ENCODE data around the gene MRPS6. TPM values are rescaled to one million over a fixed set of nuclear protein-coding genes. Genes with fewer than 3 reads are reported as not detected.

MRPS6 gene
- total RNA-seq, 1 donor from 2014 or later = 18.8 TPM

- H3K4me3 ChIP-seq (ENCODE audit: low read length in 3 of 3) = no peak overlapping the region
These were observed 40.5 kb downstream of the MRPS6 start for GRCh38 chr21:34113842-34114241.

GRCh38 chr21:34115160-34115559 lies 41.8 kb downstream of the MRPS6 start:
- Histone ChIP-seq H3K27ac (ENCODE audit: low read depth, low read length) (no peak overlapping the region), H3K27me3 (ENCODE audit: control insufficient read depth in 3 of 3, insufficient read depth in 3 of 3, low read length in 3 of 3) (no peaks in the 10 kb centered on the region), H3K9me3 (ENCODE audit: control insufficient read depth in 3 of 3, low read length in 3 of 3) (no peaks in the 10 kb centered on the region), H3K4me1 (ENCODE audit: control insufficient read depth in 3 of 3, insufficient read depth in 3 of 3, low read length in 3 of 3) (peaks cover 0 to 10% (median 10%) of the 10 kb centered on the region in 3 donors), H3K36me3 (ENCODE audit: control insufficient read depth in 3 of 3, insufficient read depth in 3 of 3, low read length in 3 of 3) (no peaks in the 10 kb centered on the region), H3K4me3 (ENCODE audit: low read length in 3 of 3) (no peak overlapping the region), H3K9ac (ENCODE audit: low read depth in 1 of 3, low read length in 3 of 3) (no peak overlapping the region)

More at GRCh38 chr21:34113842-34114241, 40.5 kb downstream of the MRPS6 start:
- Histone ChIP-seq H3K9me3 (ENCODE audit: control insufficient read depth in 3 of 3, low read length in 3 of 3) (no peaks in the 10 kb centered on the region), H3K27me3 (ENCODE audit: control insufficient read depth in 3 of 3, insufficient read depth in 3 of 3, low read length in 3 of 3) (no peaks in the 10 kb centered on the region), H3K27ac (ENCODE audit: low read depth, low read length) (no peak overlapping the region), H3K4me1 (ENCODE audit: control insufficient read depth in 3 of 3, insufficient read depth in 3 of 3, low read length in 3 of 3) (peaks cover 0 to 10% (median 10%) of the 10 kb centered on the region in 3 donors), H3K36me3 (ENCODE audit: control insufficient read depth in 3 of 3, insufficient read depth in 3 of 3, low read length in 3 of 3) (no peaks in the 10 kb centered on the region), H3K9ac (ENCODE audit: low read depth in 1 of 3, low read length in 3 of 3) (no peak overlapping the region)

- Histone ChIP-seq H3K9me3 (ENCODE audit: control insufficient read depth in 3 of 3, low read length in 3 of 3) (no peaks in the 10 kb centered on the region), H3K27me3 (ENCODE audit: control insufficient read depth in 3 of 3, insufficient read depth in 3 of 3, low read length in 3 of 3) (no peaks in the 10 kb centered on the region), H3K9ac (ENCODE audit: low read depth in 1 of 3, low read length in 3 of 3) (no peak overlapping the region), H3K27ac (ENCODE audit: low read depth, low read length) (no peak overlapping the region), H3K36me3 (ENCODE audit: control insufficient read depth in 3 of 3, insufficient read depth in 3 of 3, low read length in 3 of 3) (no peaks in the 10 kb centered on the region), H3K4me3 (ENCODE audit: low read length in 3 of 3) (no peak overlapping the region), H3K4me1 (ENCODE audit: control insufficient read depth in 3 of 3, insufficient read depth in 3 of 3, low read length in 3 of 3) (peaks cover 0 to 15% (median 10%) of the 10 kb centered on the region in 3 donors)
These were observed 43.2 kb downstream of the MRPS6 start for GRCh38 chr21:34116569-34116968.

DNA sequence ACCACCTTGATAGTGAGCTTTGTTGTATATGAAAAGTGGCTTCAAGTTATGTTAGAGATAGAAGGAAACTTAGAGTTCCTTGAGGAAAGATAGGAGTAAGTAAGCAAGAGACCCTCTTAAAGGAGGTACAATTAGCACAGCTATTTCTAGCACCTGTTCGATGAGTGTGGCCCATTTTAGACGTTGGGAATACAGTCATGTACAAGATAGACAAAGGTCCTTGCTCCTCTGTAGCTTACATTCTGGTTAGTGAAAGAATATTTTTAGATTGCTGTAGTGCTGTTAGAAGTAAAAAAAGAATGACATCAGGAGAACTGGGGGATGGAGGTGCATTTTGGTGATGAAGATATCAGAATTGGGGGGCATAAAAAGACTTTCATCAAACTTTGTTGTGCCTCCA lies 47.5 kb downstream of the MRPS6 start:
- no peaks in the 10 kb centered on the region for H3K27me3 ChIP-seq (ENCODE audit: control insufficient read depth in 3 of 3, insufficient read depth in 3 of 3, low read length in 3 of 3)
- peaks cover 0 to 8% (median 5%) of the 10 kb centered on the region in 3 donors for H3K36me3 ChIP-seq (ENCODE audit: control insufficient read depth in 3 of 3, insufficient read depth in 3 of 3, low read length in 3 of 3)
- H3K4me3 ChIP-seq (ENCODE audit: low read length in 3 of 3) = no peak overlapping the region
- peaks cover 5 to 20% (median 10%) of the 10 kb centered on the region in 3 donors for H3K4me1 ChIP-seq (ENCODE audit: control insufficient read depth in 3 of 3, insufficient read depth in 3 of 3, low read length in 3 of 3)
- no peak overlapping the region for H3K9ac ChIP-seq (ENCODE audit: low read depth in 1 of 3, low read length in 3 of 3)
- no peaks in the 10 kb centered on the region for H3K9me3 ChIP-seq (ENCODE audit: control insufficient read depth in 3 of 3, low read length in 3 of 3)
- no peak overlapping the region for H3K27ac ChIP-seq (ENCODE audit: low read depth, low read length)

DNA sequence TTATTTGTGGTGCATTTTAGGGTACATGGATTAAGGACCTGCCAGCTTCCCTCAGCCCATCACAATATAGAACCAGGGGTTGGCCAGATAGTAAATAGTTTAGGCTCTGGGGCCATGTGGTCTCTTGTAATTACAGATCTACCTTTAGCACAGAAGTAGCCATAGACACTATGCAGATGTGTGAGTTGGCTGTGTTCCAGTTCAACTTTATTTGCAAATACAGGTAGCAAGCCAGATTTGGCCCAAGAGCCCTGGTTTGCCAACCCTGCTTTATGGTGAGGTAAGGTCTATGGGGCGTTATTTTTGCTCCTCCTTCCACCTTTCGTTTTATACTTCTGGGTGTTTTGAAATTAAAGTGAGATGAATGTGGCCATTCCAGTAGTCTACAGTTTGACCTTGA lies 48.7 kb downstream of the MRPS6 start:
- no peak overlapping the region for H3K4me3 ChIP-seq (ENCODE audit: low read length in 3 of 3)
- peaks cover 0 to 15% (median 9%) of the 10 kb centered on the region in 3 donors for H3K36me3 ChIP-seq (ENCODE audit: control insufficient read depth in 3 of 3, insufficient read depth in 3 of 3, low read length in 3 of 3)
- H3K27ac ChIP-seq (ENCODE audit: low read depth, low read length) = no peak overlapping the region
- no peak overlapping the region for H3K9ac ChIP-seq (ENCODE audit: low read depth in 1 of 3, low read length in 3 of 3)
- H3K4me1 ChIP-seq (ENCODE audit: control insufficient read depth in 3 of 3, insufficient read depth in 3 of 3, low read length in 3 of 3) = peaks cover 10 to 32% (median 13%) of the 10 kb centered on the region in 3 donors
- H3K9me3 ChIP-seq (ENCODE audit: control insufficient read depth in 3 of 3, low read length in 3 of 3) = no peaks in the 10 kb centered on the region
- no peaks in the 10 kb centered on the region for H3K27me3 ChIP-seq (ENCODE audit: control insufficient read depth in 3 of 3, insufficient read depth in 3 of 3, low read length in 3 of 3)

DNA sequence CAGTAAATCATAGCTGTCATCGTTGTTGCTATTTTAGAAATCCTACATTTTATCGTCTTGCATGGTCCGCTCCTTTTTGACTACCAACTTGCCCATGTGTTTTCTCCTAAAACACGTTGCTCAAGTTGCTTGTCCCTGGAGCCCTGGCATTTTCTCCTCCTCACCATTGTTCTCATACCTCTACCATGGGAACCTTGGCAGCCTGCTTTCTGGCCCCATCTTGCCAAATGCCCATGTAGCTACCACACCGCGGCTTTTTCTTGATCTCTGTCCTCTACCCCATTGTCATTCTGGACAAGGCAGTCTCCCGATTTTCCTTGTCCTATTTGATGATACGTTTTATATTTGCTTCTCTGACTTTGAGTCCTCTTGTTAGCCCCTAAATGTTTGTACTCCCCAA lies 50.2 kb downstream of the MRPS6 start:
- Histone ChIP-seq H3K4me3 (ENCODE audit: low read length in 3 of 3) (no peak overlapping the region), H3K36me3 (ENCODE audit: control insufficient read depth in 3 of 3, insufficient read depth in 3 of 3, low read length in 3 of 3) (peaks cover 0 to 15% (median 9%) of the 10 kb centered on the region in 3 donors), H3K27ac (ENCODE audit: low read depth, low read length) (no peak overlapping the region), H3K9ac (ENCODE audit: low read depth in 1 of 3, low read length in 3 of 3) (no peak overlapping the region), H3K4me1 (ENCODE audit: control insufficient read depth in 3 of 3, insufficient read depth in 3 of 3, low read length in 3 of 3) (peaks cover 24 to 47% (median 27%) of the 10 kb centered on the region in 3 donors), H3K9me3 (ENCODE audit: control insufficient read depth in 3 of 3, low read length in 3 of 3) (no peaks in the 10 kb centered on the region), H3K27me3 (ENCODE audit: control insufficient read depth in 3 of 3, insufficient read depth in 3 of 3, low read length in 3 of 3) (no peaks in the 10 kb centered on the region)

GRCh38 chr21:34126269-34126668 lies 52.9 kb downstream of the MRPS6 start:
- Histone ChIP-seq H3K9ac (ENCODE audit: low read depth in 1 of 3, low read length in 3 of 3) (no peak overlapping the region), H3K9me3 (ENCODE audit: control insufficient read depth in 3 of 3, low read length in 3 of 3) (no peaks in the 10 kb centered on the region), H3K27ac (ENCODE audit: low read depth, low read length) (no peak overlapping the region), H3K4me1 (ENCODE audit: control insufficient read depth in 3 of 3, insufficient read depth in 3 of 3, low read length in 3 of 3) (peaks cover 48 to 67% (median 52%) of the 10 kb centered on the region in 3 donors), H3K36me3 (ENCODE audit: control insufficient read depth in 3 of 3, insufficient read depth in 3 of 3, low read length in 3 of 3) (peaks cover 0 to 15% (median 9%) of the 10 kb centered on the region in 3 donors), H3K4me3 (ENCODE audit: low read length in 3 of 3) (no peak overlapping the region), H3K27me3 (ENCODE audit: control insufficient read depth in 3 of 3, insufficient read depth in 3 of 3, low read length in 3 of 3) (no peaks in the 10 kb centered on the region)

DNA sequence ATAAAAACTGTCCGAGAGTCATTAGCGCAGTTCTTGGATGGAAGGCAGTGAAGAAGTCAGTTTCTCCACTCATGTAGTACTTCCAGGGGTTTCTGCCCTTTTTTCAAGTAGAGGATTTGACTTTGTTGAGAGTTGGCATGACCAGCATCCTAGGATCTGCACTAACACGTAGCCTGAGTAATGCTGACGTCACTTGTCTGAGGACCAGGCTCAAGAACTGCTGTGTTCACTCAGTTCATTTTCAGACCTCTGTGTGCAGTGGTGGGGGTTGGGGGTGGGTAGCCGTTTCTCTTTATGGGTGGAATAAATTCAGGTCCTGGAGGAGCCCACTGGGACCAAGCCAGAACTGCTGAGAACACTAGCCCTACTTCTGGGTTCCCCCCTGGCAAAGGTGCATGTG lies 53.3 kb downstream of the MRPS6 start:
- H3K9ac ChIP-seq (ENCODE audit: low read depth in 1 of 3, low read length in 3 of 3) = no peak overlapping the region
- no peak overlapping the region for H3K4me3 ChIP-seq (ENCODE audit: low read length in 3 of 3)
- H3K4me1 ChIP-seq (ENCODE audit: control insufficient read depth in 3 of 3, insufficient read depth in 3 of 3, low read length in 3 of 3) = peaks cover 53 to 72% (median 56%) of the 10 kb centered on the region in 3 donors

GRCh38 chr21:34128124-34128523 lies 54.7 kb downstream of the MRPS6 start:
- H3K27ac ChIP-seq (ENCODE audit: low read depth, low read length) = peak overlapping the region; percentile 82

More for the DNA sequence above, 53.3 kb downstream of the MRPS6 start:
- Histone ChIP-seq H3K27ac (ENCODE audit: low read depth, low read length) (no peak overlapping the region), H3K9me3 (ENCODE audit: control insufficient read depth in 3 of 3, low read length in 3 of 3) (no peaks in the 10 kb centered on the region), H3K27me3 (ENCODE audit: control insufficient read depth in 3 of 3, insufficient read depth in 3 of 3, low read length in 3 of 3) (no peaks in the 10 kb centered on the region), H3K36me3 (ENCODE audit: control insufficient read depth in 3 of 3, insufficient read depth in 3 of 3, low read length in 3 of 3) (peaks cover 0 to 15% (median 9%) of the 10 kb centered on the region in 3 donors)

DNA sequence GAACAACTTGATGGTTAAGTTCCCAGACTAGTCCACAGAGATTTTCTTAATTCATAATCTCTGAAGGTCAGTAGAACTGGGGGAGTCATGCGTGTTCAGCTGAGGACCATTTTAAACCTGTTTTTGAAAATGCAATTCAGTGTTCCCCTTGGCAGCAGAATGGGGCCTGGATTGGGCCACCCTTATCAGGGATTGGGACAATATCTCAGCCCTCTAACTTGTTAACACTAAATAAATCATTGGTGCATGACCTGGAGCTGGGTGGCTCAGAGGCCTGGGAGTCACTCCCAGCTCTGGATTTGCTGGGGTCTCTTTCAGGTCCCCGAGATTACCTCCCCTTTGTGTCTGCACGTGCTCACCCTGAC lies 55.3 kb downstream of the MRPS6 start:
- peaks cover 0 to 15% (median 9%) of the 10 kb centered on the region in 3 donors for H3K36me3 ChIP-seq (ENCODE audit: control insufficient read depth in 3 of 3, insufficient read depth in 3 of 3, low read length in 3 of 3)
- peak overlapping the region; percentile 41 to 54 (median 48) for H3K4me3 ChIP-seq (ENCODE audit: low read length in 3 of 3)
- H3K27me3 ChIP-seq (ENCODE audit: control insufficient read depth in 3 of 3, insufficient read depth in 3 of 3, low read length in 3 of 3) = no peaks in the 10 kb centered on the region
- peak overlapping the region; percentile 55 to 74 (median 64) for H3K9ac ChIP-seq (ENCODE audit: low read depth in 1 of 3, low read length in 3 of 3)
- peak overlapping the region; percentile 82 for H3K27ac ChIP-seq (ENCODE audit: low read depth, low read length)
- no peaks in the 10 kb centered on the region for H3K9me3 ChIP-seq (ENCODE audit: control insufficient read depth in 3 of 3, low read length in 3 of 3)
- H3K4me1 ChIP-seq (ENCODE audit: control insufficient read depth in 3 of 3, insufficient read depth in 3 of 3, low read length in 3 of 3) = peaks cover 62 to 82% (median 69%) of the 10 kb centered on the region in 3 donors

More at GRCh38 chr21:34128124-34128523, 54.7 kb downstream of the MRPS6 start:
- Histone ChIP-seq H3K27me3 (ENCODE audit: control insufficient read depth in 3 of 3, insufficient read depth in 3 of 3, low read length in 3 of 3) (no peaks in the 10 kb centered on the region), H3K9ac (ENCODE audit: low read depth in 1 of 3, low read length in 3 of 3) (peak overlapping the region in 2 of 3 donors; percentile 2 to 55), H3K4me1 (ENCODE audit: control insufficient read depth in 3 of 3, insufficient read depth in 3 of 3, low read length in 3 of 3) (peaks cover 62 to 82% (median 69%) of the 10 kb centered on the region in 3 donors), H3K9me3 (ENCODE audit: control insufficient read depth in 3 of 3, low read length in 3 of 3) (no peaks in the 10 kb centered on the region), H3K36me3 (ENCODE audit: control insufficient read depth in 3 of 3, insufficient read depth in 3 of 3, low read length in 3 of 3) (peaks cover 0 to 15% (median 9%) of the 10 kb centered on the region in 3 donors), H3K4me3 (ENCODE audit: low read length in 3 of 3) (peak overlapping the region in 1 of 3 donors; percentile 7)
